IMR-90 (cell line): ENCODE data around the gene ZNF207. TPM values are rescaled to one million over a fixed set of nuclear protein-coding genes. Genes with fewer than 3 reads are reported as not detected.
A peak's percentile ranks its signal among the peaks of the same experiment; 100 is the strongest.

ENCODE experiments used
- ATAC-seq: fragments of 200-7000 bp; cut with Tn5 transposase; 2 replicates; pipeline ENCODE4 v1.9.1; 2020; ENCODE audit warnings: low read depth, mild to moderate bottlenecking, moderate library complexity
- BruUV-seq: library from RNA; stranded (reverse); fragments of 400-500 nt; replicated peaks from 2 replicates; lab custom pipeline; 2021; lab: Mats Ljungman, UMichigan
- CTCF ChIA-PET: fragments of 300-600 bp; formaldehyde crosslinking; extraction: SDS; loops from one replicate; lab custom pipeline; 2021; ENCODE audit warnings: antibody characterized with exemption; lab: Yijun Ruan, JAX
- POLR2A ChIA-PET: fragments of 300-600 bp; sonication (Branson Sonifier 250); formaldehyde crosslinking; loops from one replicate; lab custom pipeline; 2022; ENCODE audit warnings: antibody characterized with exemption; ENCODE audit not compliant: unreplicated experiment; lab: Charles Lee
- DNase-seq: peaks from one replicate; pipeline ENCODE4 v3.0.0; 2013
- H2AFZ ChIP-seq: replicated peaks from 2 replicates; pipeline ENCODE3; 2013; ENCODE audit warnings: low read length, mild to moderate bottlenecking; ENCODE audit not compliant: poor library complexity
- H2AK5ac ChIP-seq: 2 replicates; pipeline ENCODE4 v1.6.1; 2013; ENCODE audit warnings: low read depth, low read length, inconsistent platforms
- H2AK9ac ChIP-seq: replicated peaks from 2 replicates; pipeline ENCODE3; 2013; ENCODE audit warnings: mild to moderate bottlenecking, low read depth, low read length, moderate library complexity; ENCODE audit not compliant: poor library complexity
- H2BK120ac ChIP-seq: 2 replicates; pipeline ENCODE4 v1.6.1; 2013; ENCODE audit warnings: low read depth, low read length, inconsistent platforms
- H2BK15ac ChIP-seq: 3 replicates; pipeline ENCODE4 v1.6.1; 2013; ENCODE audit warnings: low read depth, low read length, inconsistent platforms
- H2BK20ac ChIP-seq: 2 replicates; pipeline ENCODE4 v1.6.1; 2013; ENCODE audit warnings: low read depth, mild to moderate bottlenecking, inconsistent platforms, low read length, moderate library complexity
- H2BK5ac ChIP-seq: 2 replicates; pipeline ENCODE4 v1.6.1; 2013; ENCODE audit warnings: mild to moderate bottlenecking, low read depth, low read length, inconsistent platforms; ENCODE audit not compliant: poor library complexity, severe bottlenecking
- H3K14ac ChIP-seq: replicated peaks from 2 replicates; pipeline ENCODE4 v1.6.1; 2013; ENCODE audit warnings: low read depth, low read length, inconsistent platforms
- H3K18ac ChIP-seq: 2 replicates; pipeline ENCODE4 v1.6.1; 2013; ENCODE audit warnings: low read depth, low read length, control low read depth
- H3K23ac ChIP-seq: 2 replicates; pipeline ENCODE4 v1.6.1; 2013; ENCODE audit warnings: low read depth, low read length, inconsistent platforms
- H3K27ac ChIP-seq: 2 replicates; pipeline ENCODE4 v1.5.1; 2013; ENCODE audit warnings: mild to moderate bottlenecking, control low read depth, low read length; ENCODE audit not compliant: insufficient read depth
- H3K27me3 ChIP-seq: 2 replicates; pipeline ENCODE4 v1.6.1; 2013; ENCODE audit warnings: low read length; ENCODE audit not compliant: control insufficient read depth, insufficient read depth
- H3K36me3 ChIP-seq: 2 replicates; pipeline ENCODE4 v1.6.1; 2013; ENCODE audit warnings: low read length, mixed read lengths; ENCODE audit not compliant: control insufficient read depth, insufficient read depth
- H3K4ac ChIP-seq: 2 replicates; pipeline ENCODE4 v1.6.1; 2013; ENCODE audit warnings: low read depth, low read length, inconsistent platforms
- H3K4me1 ChIP-seq: 2 replicates; pipeline ENCODE4 v1.6.1; 2013; ENCODE audit warnings: low read length, mixed read lengths; ENCODE audit not compliant: control insufficient read depth, insufficient read depth
- H3K4me2 ChIP-seq: 2 replicates; pipeline ENCODE4 v1.6.1; 2013; ENCODE audit warnings: low read depth, mild to moderate bottlenecking, control low read depth, low read length, moderate library complexity
- H3K4me3 ChIP-seq: 2 replicates; pipeline ENCODE4 v1.5.1; 2013; ENCODE audit warnings: low read depth, mild to moderate bottlenecking, control low read depth, low read length, moderate library complexity; ENCODE audit not compliant: insufficient read depth
- H3K56ac ChIP-seq: 2 replicates; pipeline ENCODE4 v1.6.1; 2013; ENCODE audit warnings: low read length, inconsistent platforms; ENCODE audit not compliant: insufficient read depth; ENCODE audit errors: extremely low read depth
- H3K79me1 ChIP-seq, 2 experiments: 2 replicates each; pipeline ENCODE4 v1.6.1; 2013; ENCODE audit warnings: low read length in 2 of 2, inconsistent platforms in 1 of 2, low read depth in 1 of 2
- H3K9ac ChIP-seq: 2 replicates; pipeline ENCODE4 v1.6.1; 2013; ENCODE audit warnings: low read depth, low read length, control low read depth
- H3K9me1 ChIP-seq: 2 replicates; pipeline ENCODE4 v1.6.1; 2013; ENCODE audit warnings: low read length, inconsistent platforms; ENCODE audit not compliant: insufficient read depth
- H3K9me3 ChIP-seq: 2 replicates; pipeline ENCODE4 v1.6.1; 2013; ENCODE audit warnings: low read length; ENCODE audit not compliant: control insufficient read depth, insufficient read depth
- H4K20me1 ChIP-seq: 2 replicates; pipeline ENCODE4 v1.6.1; 2013; ENCODE audit warnings: low read length, inconsistent platforms; ENCODE audit not compliant: insufficient read depth
- H4K5ac ChIP-seq: 2 replicates; pipeline ENCODE4 v1.6.1; 2013; ENCODE audit warnings: mild to moderate bottlenecking, low read depth, low read length, control low read depth
- H4K8ac ChIP-seq, 2 experiments: 2 replicates each; pipeline ENCODE4 v1.6.1; 2013; ENCODE audit warnings: low read depth in 2 of 2, low read length in 2 of 2, control low read depth in 1 of 2, inconsistent platforms in 1 of 2
- H4K91ac ChIP-seq: 2 replicates; pipeline ENCODE4 v1.6.1; 2013; ENCODE audit warnings: low read depth, low read length, inconsistent platforms; ENCODE audit not compliant: insufficient read depth
- BHLHE40 ChIP-seq: fragments of 150-350 bp; IDR thresholded peaks from 2 replicates; pipeline ENCODE4 v1.6.1; 2016; ENCODE audit warnings: mild to moderate bottlenecking, low read depth, low read length
- MAZ ChIP-seq: IDR thresholded peaks from 2 replicates; pipeline ENCODE4 v1.6.1; 2012; ENCODE audit warnings: low read depth, mild to moderate bottlenecking, low read length, improper control_type of control experiment, moderate library complexity, borderline replicate concordance
- RCOR1 ChIP-seq: IDR thresholded peaks from 2 replicates; pipeline ENCODE4 v1.6.1; 2012; ENCODE audit warnings: mild to moderate bottlenecking, low read length, improper control_type of control experiment; ENCODE audit not compliant: insufficient replicate concordance
- RFX5 ChIP-seq: IDR thresholded peaks from 2 replicates; pipeline ENCODE4 v1.8.0; 2012; ENCODE audit warnings: low read depth, mild to moderate bottlenecking, low read length, moderate library complexity
- WGBS, 2 experiments: methylation state at CpG; one replicate each; pipeline versions ENCODE4 v1.1.5 to v1.1.7; 2013; ENCODE audit warnings: missing lambda C conversion rate in 2 of 2; ENCODE audit not compliant: insufficient read length in 1 of 2; ENCODE audit errors: extremely low coverage in 2 of 2; 5-methylcytosine and 5-hydroxymethylcytosine counted together
- dilution Hi-C: fragments of 300-500 bp; cut with HindIII; formaldehyde crosslinking; loops from one replicate; pipeline ENCODE4 v1.14.3; 2018; ENCODE audit warnings: low sequenced_read_pairs; ENCODE audit not compliant: unreplicated experiment
- in situ Hi-C: fragments of 300-500 bp; cut with MboI; formaldehyde crosslinking; loops from 3 replicates; pipeline ENCODE4 v1.14.3; 2019; ENCODE audit warnings: low sequenced_read_pairs, inconsistent platforms, mixed read lengths
- intact Hi-C: fragments of 100-400 bp; cut with micrococcal nuclease; formaldehyde crosslinking; loops from 2 replicates; pipeline ENCODE4 v1.10.0; 2022
- polyA plus RNA-seq, 3 experiments: library from polyadenylated mRNA; depleted of rRNA; stranded (reverse); fragments of >200 nt; gene quantifications; 2 replicates each; pipeline ENCODE4 v1.2.3, GENCODE V29; 2012; ENCODE audit warnings: low replicate concordance in 1 of 3
- total RNA-seq: library from RNA; depleted of rRNA; stranded (reverse); fragments of >200 nt; gene quantifications from 2 replicates; pipeline ENCODE4 v1.2.3, GENCODE V29; 2012

The ZNF207 gene
- total and polyA plus RNA-seq, 2 of the 4 experiments (the other 2 are of a cell fraction) = 199 to 207 TPM

GRCh38 chr17:32341857-32342602 is 7.9 kb upstream of the ZNF207 start, which contains the start of gene C17orf75:
C17orf75 (minus strand) TSS chr17:32342173; CDS start chr17:32342139, 34 bp downstream.
- H2BK15ac ChIP-seq = no peak within 1 kb of the TSS; the same call in 2 of the 3 replicates
- H2BK20ac ChIP-seq = 0 out of 2 replicates have a peak within 1 kb of the TSS, but pooled peaks have one; percentile 20
- H3K79me1 ChIP-seq = peaks cover 10 to 22% of the 10 kb centered on the region in 2 experiments
- TF ChIP-seq RCOR1 = no peak
- TF ChIP-seq MAZ = peak; percentile 77; the same call in 1 of the 2 replicates
- peak; percentile 93 for TF ChIP-seq BHLHE40
- TF ChIP-seq RFX5 = no peak
- peaks cover 7% of the 10 kb centered on the region for H3K36me3 ChIP-seq
- peak within 1 kb of the TSS; percentile 88 for H4K91ac ChIP-seq
- peak within 1 kb of the TSS; percentile 86 for H2BK5ac ChIP-seq
- ATAC-seq (peak; percentile 98), DNase-seq (peak; percentile 70)
- WGBS, 2 experiments = 1% methylated on average over 13 of the region's 47 CpGs; no CpG with 5 or more reads in 1 of the 2 experiments
- peak within 1 kb of the TSS; percentile 90 for H3K4me2 ChIP-seq
- no TSS peak for BruUV-seq
- POLR2A ChIA-PET = interaction anchor here (0.6 kb wide), 2 partner anchors 9 to 30 kb away, joined by 3 to 4 read pairs; no protein-coding TSS in a partner anchor
- peaks cover 3% of the 10 kb centered on the region for H3K4me1 ChIP-seq
- peak within 1 kb of the TSS; percentile 62 for H2BK120ac ChIP-seq
- peak within 1 kb of the TSS; percentile 87 to 96 for H4K8ac ChIP-seq
- peak within 1 kb of the TSS; percentile 93 for H3K14ac ChIP-seq
- peak within 1 kb of the TSS; percentile 94 for H3K23ac ChIP-seq
- H3K56ac ChIP-seq = peak within 1 kb of the TSS; percentile 75
- peak within 1 kb of the TSS; percentile 99 for H2AK9ac ChIP-seq
- H3K18ac ChIP-seq = peak within 1 kb of the TSS; percentile 80
- H2AFZ ChIP-seq = peak within 1 kb of the TSS; percentile 99
- H3K4me3 ChIP-seq = peak within 1 kb of the TSS; percentile 96
- H4K5ac ChIP-seq = peak within 1 kb of the TSS; percentile 95
- H3K4ac ChIP-seq = peak within 1 kb of the TSS; percentile 92
- dilution Hi-C loops = no loop called here
- peak within 1 kb of the TSS; percentile 99 for H3K9ac ChIP-seq
- intact Hi-C loops = no loop called here
- no peaks in the 10 kb centered on the region for H4K20me1 ChIP-seq
- CTCF ChIA-PET = interaction anchor here (0.6 kb wide), 1 partner anchor 102 kb away, joined by 3 read pairs; the partner anchor contains the start of gene PSMD11
- in situ Hi-C loops = no loop called here
- no peaks in the 10 kb centered on the region for H3K27me3 ChIP-seq
- H2AK5ac ChIP-seq = peak within 1 kb of the TSS; percentile 96
- H3K9me1 ChIP-seq = peaks cover 7% of the 10 kb centered on the region
- no peaks in the 10 kb centered on the region for H3K9me3 ChIP-seq
- peak within 1 kb of the TSS; percentile 87 for H3K27ac ChIP-seq
